Measurements from ENCODE around the gene TSBP1. TPM values are rescaled to one million over a fixed set of nuclear protein-coding genes. Genes with fewer than 3 reads are reported as not detected.

Gene TSBP1
- total RNA-seq, 2 experiments from 2014 or later = not detected

DNA sequence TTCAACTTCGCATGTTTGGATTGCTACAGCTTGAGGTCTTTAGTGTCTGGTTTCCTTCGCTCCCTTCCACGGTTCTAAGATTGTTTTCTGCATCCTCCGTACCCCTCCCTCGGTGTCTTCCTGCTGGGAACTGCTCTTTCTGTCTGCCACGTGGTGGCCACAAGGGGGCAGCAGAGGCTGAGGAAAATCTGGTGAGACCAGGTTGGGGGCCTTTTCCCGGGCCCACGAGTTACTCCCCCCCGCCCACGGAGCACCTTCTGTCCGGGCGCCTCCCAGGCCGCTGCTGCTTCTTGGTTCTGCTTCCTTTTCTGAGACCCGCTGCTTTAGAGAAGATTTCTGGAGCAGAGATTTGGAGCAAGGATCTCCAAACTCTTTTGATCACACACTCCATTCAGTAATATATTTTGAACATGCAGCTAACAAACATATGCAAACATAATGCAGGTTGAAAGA is 126.7 kb downstream of the TSBP1 start:
- peak overlapping the region; percentile 89 for H2AFZ ChIP-seq (ENCODE audit: low read length)
- no peaks in the 10 kb centered on the region for H3K79me2 ChIP-seq (ENCODE audit: insufficient read depth, low read depth, low read length)
- DNase-seq (ENCODE audit: low spot score) = peak; percentile 89
- POLR2A ChIA-PET = interaction anchor here (0.9 to 1.2 kb wide), 6 partner anchors 9 to 191 kb away, joined by 3 to 5 read pairs (median 3); no protein-coding TSS in a partner anchor
- H3K4me2 ChIP-seq (ENCODE audit: low read length) = peak overlapping the region; percentile 53
- peaks cover 16% of the 10 kb centered on the region for H3K4me1 ChIP-seq (ENCODE audit: insufficient read depth, low read length, poor library complexity, severe bottlenecking)
- TF ChIP-seq CTCF (conservative IDR thresholded peaks at IDR 0.05; ENCODE audit: low read length) = peak; percentile 95
- no peak for TF ChIP-seq EZH2phosphoT487 (IDR thresholded peaks at IDR 0.05; ENCODE audit: borderline replicate concordance, low read depth, low read length)
- H3K9me3 ChIP-seq (ENCODE audit: low read length) = peaks cover 22% of the 10 kb centered on the region
- peak overlapping the region; percentile 12 for H3K27ac ChIP-seq (ENCODE audit: low read depth, low read length, poor library complexity, severe bottlenecking)
- peak overlapping the region; percentile 25 for H3K4me3 ChIP-seq (ENCODE audit: low read depth, low read length, poor library complexity, severe bottlenecking)
- no TSS peak for BruUV-seq (replicated peaks)
- no peaks in the 10 kb centered on the region for H4K20me1 ChIP-seq (ENCODE audit: insufficient read depth, low read length)
- intact Hi-C loops (cut with micrococcal nuclease; ENCODE audit: unreplicated experiment) = loop anchor here (1.0 to 10.0 kb wide), 6 partner anchors 26 to 552 kb away; no protein-coding TSS in a partner anchor
- H3K9me2 ChIP-seq (ENCODE audit: insufficient read depth, low read length) = no peaks in the 10 kb centered on the region
- CTCF ChIA-PET (ENCODE audit: unreplicated experiment) = interaction anchor here (0.9 to 2.0 kb wide), 5 partner anchors 49 to 188 kb away, joined by 3 to 8 read pairs (median 4); no protein-coding TSS in a partner anchor
- peaks cover 8% of the 10 kb centered on the region; the same call in 1 of the 2 replicates for H3K36me3 ChIP-seq (ENCODE audit: insufficient read depth, low read length)

- H3K27ac ChIP-seq (ENCODE audit: low read depth, low read length, poor library complexity, severe bottlenecking) = no peak overlapping the region
- no peaks in the 10 kb centered on the region for H4K20me1 ChIP-seq (ENCODE audit: insufficient read depth, low read length)
- CTCF ChIA-PET (ENCODE audit: unreplicated experiment) = interaction anchor here (2.0 kb wide), 1 partner anchor 169 kb away, joined by 8 read pairs; no protein-coding TSS in a partner anchor
- no TSS peak for BruUV-seq (replicated peaks)
- peak overlapping the region; percentile 25 for H3K4me3 ChIP-seq (ENCODE audit: low read depth, low read length, poor library complexity, severe bottlenecking)
- DNase-seq (ENCODE audit: low spot score) = no peak
- TF ChIP-seq EZH2phosphoT487 (IDR thresholded peaks at IDR 0.05; ENCODE audit: borderline replicate concordance, low read depth, low read length) (no peak), CTCF (conservative IDR thresholded peaks at IDR 0.05; ENCODE audit: low read length) (no peak)
- peaks cover 15% of the 10 kb centered on the region for H3K9me3 ChIP-seq (ENCODE audit: low read length)
- peak overlapping the region; percentile 89; the same call in 1 of the 2 replicates for H2AFZ ChIP-seq (ENCODE audit: low read length)
- H3K4me2 ChIP-seq (ENCODE audit: low read length) = peak overlapping the region; percentile 53; the same call in 1 of the 2 replicates
- intact Hi-C loops (cut with micrococcal nuclease; ENCODE audit: unreplicated experiment) = loop anchor here (2.0 to 10.0 kb wide), 3 partner anchors 27 to 457 kb away; no protein-coding TSS in a partner anchor
- no peaks in the 10 kb centered on the region for H3K9me2 ChIP-seq (ENCODE audit: insufficient read depth, low read length)
- POLR2A ChIA-PET = no interaction called here
- no peaks in the 10 kb centered on the region for H3K79me2 ChIP-seq (ENCODE audit: insufficient read depth, low read depth, low read length)
- H3K4me1 ChIP-seq (ENCODE audit: insufficient read depth, low read length, poor library complexity, severe bottlenecking) = peaks cover 19% of the 10 kb centered on the region
- H3K36me3 ChIP-seq (ENCODE audit: insufficient read depth, low read length) = peaks cover 8% of the 10 kb centered on the region; the same call in 1 of the 2 replicates
Observed at GRCh38 chr6:32244270-32244669, 127.4 kb downstream of the TSBP1 start.

Small RNA genes lying within 50 kb of the gene (small RNA-seq; reads per million reads assigned to genes)
- gene RNU6-603P = not detected

Other genes with a start within 250 kb of the TSBP1 start
- gene ATF6B, start 243.7 kb downstream of the TSBP1 start, total RNA-seq (2014; rRNA removed; shearing (Covaris generic)) = 44.8 and 57.7 TPM in 2 replicates
- gene ATF6B, start 243.7 kb downstream of the TSBP1 start, total RNA-seq (2022) = 122 and 125 TPM in 2 replicates
- 10.1 and 11.6 TPM in 2 replicates for gene FKBPL, start 241.6 kb downstream of the TSBP1 start, total RNA-seq (2014; rRNA removed; shearing (Covaris generic))
- 8.2 and 8.4 TPM in 2 replicates for gene FKBPL, start 241.6 kb downstream of the TSBP1 start, total RNA-seq (2022)
- 0.13 and 0.47 TPM in 2 replicates for gene PRRT1, start 220.0 kb downstream of the TSBP1 start, total RNA-seq (2014; rRNA removed; shearing (Covaris generic))
- 2.4 and 3.5 TPM in 2 replicates for gene PRRT1, start 220.0 kb downstream of the TSBP1 start, total RNA-seq (2022)
- 111 and 130 TPM in 2 replicates for gene PPT2, start 217.8 kb downstream of the TSBP1 start, total RNA-seq (2014; rRNA removed; shearing (Covaris generic))
- 34.1 and 39.0 TPM in 2 replicates for gene PPT2, start 217.8 kb downstream of the TSBP1 start, total RNA-seq (2022)
- 7.4 and 11.4 TPM in 2 replicates for gene EGFL8, start 207.3 kb downstream of the TSBP1 start, total RNA-seq (2014; rRNA removed; shearing (Covaris generic))
- gene EGFL8, start 207.3 kb downstream of the TSBP1 start, total RNA-seq (2022) = 21.6 and 23.0 TPM in 2 replicates
- gene AGPAT1, start 195.8 kb downstream of the TSBP1 start, total RNA-seq (2014; rRNA removed; shearing (Covaris generic)) = 18.0 and 24.5 TPM in 2 replicates
- gene AGPAT1, start 195.8 kb downstream of the TSBP1 start, total RNA-seq (2022) = 28.1 and 30.1 TPM in 2 replicates
- 51.3 and 59.9 TPM in 2 replicates for gene RNF5, start 193.5 kb downstream of the TSBP1 start, total RNA-seq (2014; rRNA removed; shearing (Covaris generic))
- gene RNF5, start 193.5 kb downstream of the TSBP1 start, total RNA-seq (2022) = 50.6 and 56.1 TPM in 2 replicates
- gene AGER, start 187.7 kb downstream of the TSBP1 start, total RNA-seq (2014; rRNA removed; shearing (Covaris generic)) = 6.6 and 6.7 TPM in 2 replicates
- 26.9 and 29.9 TPM in 2 replicates for gene AGER, start 187.7 kb downstream of the TSBP1 start, total RNA-seq (2022)
- 23.1 and 23.7 TPM in 2 replicates for gene PBX2, start 181.7 kb downstream of the TSBP1 start, total RNA-seq (2014; rRNA removed; shearing (Covaris generic))
- 77.3 and 80.5 TPM in 2 replicates for gene PBX2, start 181.7 kb downstream of the TSBP1 start, total RNA-seq (2022)
- 94.4 and 101 TPM in 2 replicates for gene GPSM3, start 179.3 kb downstream of the TSBP1 start, total RNA-seq (2014; rRNA removed; shearing (Covaris generic))
- gene GPSM3, start 179.3 kb downstream of the TSBP1 start, total RNA-seq (2022) = 99.9 and 100 TPM in 2 replicates
- gene NOTCH4, start 147.8 kb downstream of the TSBP1 start, total RNA-seq (2014; rRNA removed; shearing (Covaris generic)) = 0.93 and 1.4 TPM in 2 replicates
- 2.1 and 2.4 TPM in 2 replicates for gene NOTCH4, start 147.8 kb downstream of the TSBP1 start, total RNA-seq (2022)
- 2.9 and 3.1 TPM in 2 replicates for gene BTNL2, start 35.3 kb upstream of the TSBP1 start, total RNA-seq (2014; rRNA removed; shearing (Covaris generic))
- gene BTNL2, start 35.3 kb upstream of the TSBP1 start, total RNA-seq (2022) = 4.9 and 5.1 TPM in 2 replicates
- 1,088 and 1,231 TPM in 2 replicates for gene HLA-DRA, start 68.0 kb upstream of the TSBP1 start, total RNA-seq (2014; rRNA removed; shearing (Covaris generic))
- 552 and 585 TPM in 2 replicates for gene HLA-DRA, start 68.0 kb upstream of the TSBP1 start, total RNA-seq (2022)
- gene HLA-DRB5, start 158.4 kb upstream of the TSBP1 start, total RNA-seq (2014; rRNA removed; shearing (Covaris generic)) = 1.9 and 2.2 TPM in 2 replicates
- gene HLA-DRB5, start 158.4 kb upstream of the TSBP1 start, total RNA-seq (2022) = 5.0 and 6.1 TPM in 2 replicates
- 132 and 156 TPM in 2 replicates for gene HLA-DRB1, start 217.9 kb upstream of the TSBP1 start, total RNA-seq (2014; rRNA removed; shearing (Covaris generic))
- gene HLA-DRB1, start 217.9 kb upstream of the TSBP1 start, total RNA-seq (2022) = 98.1 and 111 TPM in 2 replicates